OCI-LY7 (cell line): Measurements from ENCODE around the gene IL1RAPL2. TPM values are rescaled to one million over a fixed set of nuclear protein-coding genes. Genes with fewer than 3 reads are reported as not detected.

ENCODE experiments used
- BruUV-seq: library from RNA; stranded (reverse); fragments of 400-500 nt; replicated peaks from 2 replicates; lab custom pipeline; 2021; lab: Mats Ljungman, UMichigan
- CTCF ChIA-PET: fragments of 300-600 bp; sonication (Branson Sonifier 250); formaldehyde crosslinking; loops from one replicate; lab custom pipeline; 2022; ENCODE audit warnings: antibody characterized with exemption; ENCODE audit not compliant: unreplicated experiment; lab: Charles Lee
- POLR2A ChIA-PET: fragments of 300-600 bp; sonication (Branson Sonifier 250); formaldehyde crosslinking; loops from one replicate; lab custom pipeline; 2022; ENCODE audit warnings: antibody characterized with exemption; lab: Charles Lee
- DNase-seq: peaks from one replicate; pipeline ENCODE4 v3.0.0-alpha.2; 2015; ENCODE audit warnings: low spot score
- H2AFZ ChIP-seq: fragments of 200-600 bp; sonication (generic), shearing (Covaris generic); 2 replicates; pipeline ENCODE4 v1.6.1; 2014; ENCODE audit warnings: mild to moderate bottlenecking, antibody characterized with exemption, low read length, moderate library complexity
- H3K27ac ChIP-seq: fragments of 200-600 bp; sonication (generic); 2 replicates; pipeline ENCODE4 v1.5.1; 2014; ENCODE audit warnings: mixed run types, low read depth, mild to moderate bottlenecking, moderate library complexity, low read length, inconsistent platforms; ENCODE audit not compliant: poor library complexity, severe bottlenecking
- H3K36me3 ChIP-seq: fragments of 200-600 bp; sonication (generic); 2 replicates; pipeline ENCODE4 v1.6.1; 2014; ENCODE audit warnings: mild to moderate bottlenecking, antibody characterized with exemption, low read length, moderate library complexity, mixed read lengths; ENCODE audit not compliant: insufficient read depth
- H3K4me1 ChIP-seq: fragments of 200-600 bp; sonication (generic); 2 replicates; pipeline ENCODE4 v1.5.1; 2014; ENCODE audit warnings: mild to moderate bottlenecking, low read length; ENCODE audit not compliant: insufficient read depth, poor library complexity, severe bottlenecking
- H3K4me2 ChIP-seq: fragments of 200-600 bp; sonication (generic); 2 replicates; pipeline ENCODE4 v1.6.1; 2014; ENCODE audit warnings: mild to moderate bottlenecking, low read length
- H3K4me3 ChIP-seq: fragments of 200-600 bp; sonication (generic); 2 replicates; pipeline ENCODE4 v1.5.1; 2014; ENCODE audit warnings: mild to moderate bottlenecking, low read depth, low read length; ENCODE audit not compliant: poor library complexity, severe bottlenecking
- H3K79me2 ChIP-seq: fragments of 200-600 bp; sonication (generic); 2 replicates; pipeline ENCODE4 v1.6.1; 2016; ENCODE audit warnings: low read depth, mild to moderate bottlenecking, low read length, moderate library complexity, mixed read lengths; ENCODE audit not compliant: insufficient read depth
- H3K9me2 ChIP-seq: fragments of 200-600 bp; sonication (generic); 2 replicates; pipeline ENCODE4 v1.6.1; 2016; ENCODE audit warnings: mild to moderate bottlenecking, low read length, mixed read lengths; ENCODE audit not compliant: insufficient read depth
- H3K9me3 ChIP-seq: fragments of 200-600 bp; sonication (generic); 2 replicates; pipeline ENCODE4 v1.6.1; 2014; ENCODE audit warnings: mild to moderate bottlenecking, mixed run types, low read length, mixed read lengths
- H4K20me1 ChIP-seq: fragments of 200-600 bp; sonication (generic); 2 replicates; pipeline ENCODE4 v1.6.1; 2014; ENCODE audit warnings: mild to moderate bottlenecking, antibody characterized with exemption, low read length, moderate library complexity, mixed read lengths; ENCODE audit not compliant: insufficient read depth
- CTCF ChIP-seq: fragments of 200-600 bp; sonication (generic); conservative IDR thresholded peaks from 2 replicates; pipeline ENCODE4 v1.5.1; 2014; ENCODE audit warnings: mild to moderate bottlenecking, antibody characterized with exemption, low read length, moderate library complexity, mixed read lengths
- EZH2phosphoT487 ChIP-seq: fragments of 200-600 bp; sonication (generic); IDR thresholded peaks from 2 replicates; pipeline ENCODE4 v1.6.1; 2018; ENCODE audit warnings: low read depth, borderline replicate concordance, mild to moderate bottlenecking, mixed run types, antibody characterized with exemption, low read length, moderate library complexity, mixed read lengths
- intact Hi-C: fragments of 100-400 bp; cut with micrococcal nuclease; formaldehyde crosslinking; loops from one replicate; pipeline ENCODE4 v1.10.0; 2022; ENCODE audit not compliant: unreplicated experiment
- total RNA-seq, 2 experiments: library from RNA; depleted of rRNA in 1 of 2; stranded (reverse); fragments of >200 nt in 1 of 2; shearing (Covaris generic) in 1 of 2; gene quantifications; 2 replicates each; pipeline ENCODE4 v1.2.3, GENCODE V29; 2014 to 2022

Gene IL1RAPL2
- total RNA-seq, 2 experiments from 2014 or later, result not detected

- H3K79me2 ChIP-seq, result no peaks in the 10 kb centered on the region
- ChIA-PET CTCF (no interaction called here), POLR2A (no interaction called here)
- intact Hi-C loops, result no loop called here
- no TSS peak for BruUV-seq
- H3K4me3 ChIP-seq, result no peak overlapping the region
- TF ChIP-seq CTCF (no peak), EZH2phosphoT487 (no peak)
- no peak overlapping the region for H3K4me2 ChIP-seq
- H3K27ac ChIP-seq, result no peak overlapping the region
- no peak for DNase-seq
- no peaks in the 10 kb centered on the region for H3K36me3 ChIP-seq
- no peaks in the 10 kb centered on the region for H3K4me1 ChIP-seq
- no peaks in the 10 kb centered on the region for H4K20me1 ChIP-seq
- H3K9me2 ChIP-seq, result no peaks in the 10 kb centered on the region
- H2AFZ ChIP-seq, result no peak overlapping the region
- no peaks in the 10 kb centered on the region for H3K9me3 ChIP-seq
These were observed 2.4 kb downstream of the IL1RAPL2 start for GRCh38 chrX:104568304-104568915.

GRCh38 chrX:104618106-104618895, 52.3 kb downstream of the IL1RAPL2 start:
- H3K36me3 ChIP-seq, result no peaks in the 10 kb centered on the region
- no peak overlapping the region for H3K4me2 ChIP-seq
- H2AFZ ChIP-seq, result no peak overlapping the region
- no peaks in the 10 kb centered on the region for H3K4me1 ChIP-seq
- BruUV-seq, result no TSS peak
- H4K20me1 ChIP-seq, result no peaks in the 10 kb centered on the region
- no peak overlapping the region for H3K27ac ChIP-seq
- no peaks in the 10 kb centered on the region for H3K9me2 ChIP-seq
- intact Hi-C loops, result no loop called here
- no peaks in the 10 kb centered on the region for H3K9me3 ChIP-seq
- H3K4me3 ChIP-seq, result no peak overlapping the region
- no peak for DNase-seq
- H3K79me2 ChIP-seq, result no peaks in the 10 kb centered on the region
- no peak for TF ChIP-seq CTCF
- TF ChIP-seq EZH2phosphoT487, result no peak
- ChIA-PET CTCF (no interaction called here), POLR2A (interaction anchor here (0.6 kb wide), 1 partner anchor 8 kb away, joined by 3 read pairs; no protein-coding TSS in a partner anchor)

GRCh38 chrX:104621781-104622180, 55.8 kb downstream of the IL1RAPL2 start:
- no peak overlapping the region for H3K4me3 ChIP-seq
- intact Hi-C loops, result no loop called here

More at GRCh38 chrX:104621781-104622180, 55.8 kb downstream of the IL1RAPL2 start:
- no peak overlapping the region for H3K4me2 ChIP-seq
- TF ChIP-seq CTCF (no peak), EZH2phosphoT487 (no peak)
- H3K9me2 ChIP-seq, result no peaks in the 10 kb centered on the region
- H4K20me1 ChIP-seq, result no peaks in the 10 kb centered on the region
- no peak overlapping the region for H3K27ac ChIP-seq
- H2AFZ ChIP-seq, result no peak overlapping the region
- DNase-seq, result no peak
- ChIA-PET CTCF (no interaction called here), POLR2A (no interaction called here)
- H3K4me1 ChIP-seq, result no peaks in the 10 kb centered on the region
- no peaks in the 10 kb centered on the region for H3K36me3 ChIP-seq
- H3K79me2 ChIP-seq, result no peaks in the 10 kb centered on the region
- no TSS peak for BruUV-seq
- H3K9me3 ChIP-seq, result no peaks in the 10 kb centered on the region
